OCI-LY7 (cell line): Measurements from ENCODE around the gene ARFIP1.

Source experiments
- EZH2phosphoT487 ChIP-seq: fragments of 200-600 bp; sonication (generic); IDR thresholded peaks from 2 replicates; pipeline ENCODE4 v1.6.1; 2018; ENCODE audit warnings: low read depth, borderline replicate concordance, mild to moderate bottlenecking, mixed run types, antibody characterized with exemption, low read length, moderate library complexity, mixed read lengths
- TF ChIP-seq, protein P1 (sequence below): fragments of 200-600 bp; sonication (generic); conservative IDR thresholded peaks from 2 replicates; pipeline ENCODE4 v1.5.1; 2014; ENCODE audit warnings: mild to moderate bottlenecking, antibody characterized with exemption, low read length, moderate library complexity, mixed read lengths

DNA sequence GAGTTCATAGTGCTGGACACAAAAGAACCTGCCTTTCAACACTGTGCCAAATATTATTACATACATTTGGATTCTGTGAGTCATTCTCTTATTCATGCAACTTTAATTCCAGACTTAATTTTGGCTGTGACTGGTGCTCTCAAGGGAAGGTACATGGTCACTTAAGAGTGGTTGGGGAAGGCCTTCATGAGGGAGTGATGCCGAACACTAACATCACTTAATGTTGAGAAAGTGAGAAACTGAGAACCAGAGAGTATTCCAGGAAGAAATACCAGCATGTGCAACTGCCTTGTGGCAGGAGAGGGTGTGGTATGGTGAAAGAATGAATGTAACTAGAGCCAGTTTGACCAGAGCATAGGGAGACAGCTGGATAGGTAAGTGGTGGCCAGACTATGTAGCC is 114.9 kb downstream of the ARFIP1 start:
- TF ChIP-seq, protein P1, sequence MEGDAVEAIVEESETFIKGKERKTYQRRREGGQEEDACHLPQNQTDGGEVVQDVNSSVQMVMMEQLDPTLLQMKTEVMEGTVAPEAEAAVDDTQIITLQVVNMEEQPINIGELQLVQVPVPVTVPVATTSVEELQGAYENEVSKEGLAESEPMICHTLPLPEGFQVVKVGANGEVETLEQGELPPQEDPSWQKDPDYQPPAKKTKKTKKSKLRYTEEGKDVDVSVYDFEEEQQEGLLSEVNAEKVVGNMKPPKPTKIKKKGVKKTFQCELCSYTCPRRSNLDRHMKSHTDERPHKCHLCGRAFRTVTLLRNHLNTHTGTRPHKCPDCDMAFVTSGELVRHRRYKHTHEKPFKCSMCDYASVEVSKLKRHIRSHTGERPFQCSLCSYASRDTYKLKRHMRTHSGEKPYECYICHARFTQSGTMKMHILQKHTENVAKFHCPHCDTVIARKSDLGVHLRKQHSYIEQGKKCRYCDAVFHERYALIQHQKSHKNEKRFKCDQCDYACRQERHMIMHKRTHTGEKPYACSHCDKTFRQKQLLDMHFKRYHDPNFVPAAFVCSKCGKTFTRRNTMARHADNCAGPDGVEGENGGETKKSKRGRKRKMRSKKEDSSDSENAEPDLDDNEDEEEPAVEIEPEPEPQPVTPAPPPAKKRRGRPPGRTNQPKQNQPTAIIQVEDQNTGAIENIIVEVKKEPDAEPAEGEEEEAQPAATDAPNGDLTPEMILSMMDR: no peak
- no peak for TF ChIP-seq EZH2phosphoT487
